Muscle layer of colon (tissue), 2 donors: ENCODE data around the gene NR6A1.

Experiments used
- H3K27ac ChIP-seq: one replicate; pipeline ENCODE4 v1.7.0; 2013; ENCODE audit warnings: low read depth, mild to moderate bottlenecking, low read length, moderate library complexity
- H3K27me3 ChIP-seq, 2 donors: one replicate each; pipeline ENCODE4 v1.7.0; 2013; ENCODE audit warnings: low read length in 2 of 2, mild to moderate bottlenecking in 2 of 2; ENCODE audit not compliant: insufficient read depth in 2 of 2, control insufficient read depth in 1 of 2
- H3K36me3 ChIP-seq: one replicate; pipeline ENCODE4 v1.7.0; 2013; ENCODE audit warnings: mild to moderate bottlenecking, low read length; ENCODE audit not compliant: insufficient read depth
- H3K4me1 ChIP-seq: one replicate; pipeline ENCODE4 v1.7.0; 2013; ENCODE audit warnings: mild to moderate bottlenecking, low read length; ENCODE audit not compliant: insufficient read depth
- H3K4me3 ChIP-seq, 2 donors: one replicate each; pipeline ENCODE4 v1.7.0; 2013; ENCODE audit warnings: low read length in 2 of 2, low read depth in 1 of 2, mild to moderate bottlenecking in 1 of 2, moderate library complexity in 1 of 2
- H3K9ac ChIP-seq: one replicate; pipeline ENCODE4 v1.7.0; 2013; ENCODE audit warnings: low read length
- H3K9me3 ChIP-seq: one replicate; pipeline ENCODE4 v1.7.0; 2013; ENCODE audit warnings: mild to moderate bottlenecking, low read length
- donor health status: abdominal sarcoma.
- donor health status: Adenocarcinoma of cecum.

NR6A1 gene

DNA sequence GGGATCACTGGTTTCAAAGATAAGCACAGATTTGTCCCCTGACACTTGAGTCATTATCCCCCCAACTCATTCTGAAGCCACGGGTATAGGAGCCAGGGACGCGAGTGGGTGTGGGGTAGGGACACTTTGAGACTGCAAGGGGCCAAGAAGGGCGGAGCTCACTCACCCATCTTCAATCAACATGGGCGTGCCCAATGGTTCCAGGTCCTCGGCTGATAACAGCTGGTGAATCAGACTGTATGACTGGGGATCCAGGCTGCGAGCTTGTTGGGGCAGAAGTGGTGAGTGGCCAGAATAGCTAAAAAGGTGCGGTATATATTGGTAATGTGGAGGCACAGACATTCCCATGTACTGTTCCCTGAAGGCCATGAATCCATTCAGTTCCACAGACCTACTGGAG, 233.2 kb downstream of the NR6A1 start:
- H3K27ac ChIP-seq, result no peak overlapping the region
- H3K36me3 ChIP-seq, result peaks cover 11% of the 10 kb centered on the region
- no peaks in the 10 kb centered on the region for H3K4me1 ChIP-seq
- no peaks in the 10 kb centered on the region for H3K9me3 ChIP-seq
- no peak overlapping the region for H3K9ac ChIP-seq
- no peaks in the 10 kb centered on the region for H3K27me3 ChIP-seq
- no peak overlapping the region for H3K4me3 ChIP-seq

DNA sequence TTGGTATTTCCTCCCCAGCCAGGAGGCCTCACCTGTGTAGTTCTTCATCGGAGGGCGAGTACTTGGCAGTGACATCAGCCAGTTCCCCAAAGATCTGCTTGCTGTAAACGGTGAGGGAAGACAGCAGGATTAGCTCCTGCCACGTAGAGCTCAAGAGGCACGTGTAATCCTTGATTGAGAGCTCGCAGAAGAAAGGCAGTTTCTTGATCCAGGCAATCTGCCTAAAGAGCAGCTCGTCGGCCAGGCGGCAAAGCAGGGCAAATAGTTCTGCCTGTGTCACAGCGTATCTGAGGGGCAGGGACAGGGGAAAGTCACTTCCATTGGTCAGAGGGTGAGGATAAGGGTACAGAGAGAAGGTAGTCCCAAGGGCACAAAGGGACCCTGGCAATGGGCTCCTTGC, 235.3 kb downstream of the NR6A1 start:
- H3K27me3 ChIP-seq, result no peaks in the 10 kb centered on the region
- peaks cover 11% of the 10 kb centered on the region for H3K36me3 ChIP-seq
- H3K4me3 ChIP-seq, result no peak overlapping the region
- no peaks in the 10 kb centered on the region for H3K4me1 ChIP-seq
- no peak overlapping the region for H3K9ac ChIP-seq
- H3K9me3 ChIP-seq, result no peaks in the 10 kb centered on the region
- no peak overlapping the region for H3K27ac ChIP-seq

DNA sequence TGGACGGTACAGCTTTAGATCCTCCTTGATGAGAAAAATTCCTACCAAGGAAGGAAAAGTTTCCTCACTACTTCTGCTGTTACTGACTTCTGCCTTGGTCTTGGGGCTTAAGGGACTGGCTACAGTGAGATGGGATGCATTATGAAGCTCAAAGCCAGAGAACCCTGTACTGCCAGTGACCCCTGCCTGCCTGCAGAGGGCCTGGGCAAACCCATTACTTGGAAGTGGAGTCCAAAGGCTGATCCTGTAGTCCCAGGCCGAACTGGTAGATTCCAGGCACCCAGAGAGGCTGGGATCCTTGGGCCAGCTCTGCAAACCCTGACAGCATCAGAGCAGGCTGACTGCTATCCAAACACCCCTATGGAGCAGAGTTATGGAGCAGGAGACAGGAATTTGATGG, 238.2 kb downstream of the NR6A1 start:
- Histone ChIP-seq H3K9me3 (no peaks in the 10 kb centered on the region), H3K4me3 (no peak overlapping the region), H3K9ac (no peak overlapping the region), H3K27ac (no peak overlapping the region), H3K27me3 (no peaks in the 10 kb centered on the region), H3K36me3 (peaks cover 6% of the 10 kb centered on the region), H3K4me1 (no peaks in the 10 kb centered on the region)

DNA sequence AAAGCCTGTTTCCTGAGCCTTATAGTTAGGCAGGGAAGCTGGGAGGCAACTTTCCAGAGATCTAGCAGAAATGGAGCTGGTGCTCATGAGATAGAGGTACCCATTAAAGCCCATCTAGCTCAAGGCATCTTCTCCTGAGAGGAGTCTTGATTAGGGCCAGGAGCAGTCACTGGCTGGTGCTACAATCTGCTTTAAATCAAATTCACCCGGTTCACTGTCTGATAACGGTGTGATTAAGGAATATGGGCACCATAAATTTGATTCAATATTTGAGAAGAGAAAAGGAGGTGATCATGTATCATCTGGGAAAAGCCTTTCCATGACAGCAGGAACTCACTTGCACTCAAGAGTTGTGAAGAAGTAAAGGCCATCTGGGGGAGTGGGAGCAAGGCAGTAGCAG, 240.0 kb downstream of the NR6A1 start:
- Histone ChIP-seq H3K27me3 (no peaks in the 10 kb centered on the region), H3K27ac (no peak overlapping the region), H3K9me3 (no peaks in the 10 kb centered on the region), H3K4me3 (no peak overlapping the region), H3K4me1 (no peaks in the 10 kb centered on the region), H3K36me3 (no peaks in the 10 kb centered on the region), H3K9ac (no peak overlapping the region)

DNA sequence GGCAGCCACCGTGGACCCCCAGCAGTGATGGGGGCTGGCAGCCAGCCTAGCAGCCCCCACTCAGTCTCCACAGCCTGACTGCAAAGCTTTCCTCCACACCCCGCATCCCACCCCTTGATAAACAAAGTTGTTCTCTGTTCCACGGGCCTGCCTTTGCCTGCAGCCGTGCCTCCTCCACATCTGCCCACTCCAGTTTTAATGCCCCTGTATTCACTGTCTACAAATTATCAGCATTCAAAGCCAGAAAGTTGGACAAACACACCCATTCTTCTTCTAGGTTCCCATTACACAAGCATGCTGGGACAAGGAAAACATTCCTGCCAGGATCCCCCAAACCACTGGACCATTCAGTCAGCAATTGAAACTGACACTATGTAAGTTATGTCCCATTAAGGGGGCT, 240.9 kb downstream of the NR6A1 start:
- Histone ChIP-seq H3K9me3 (no peaks in the 10 kb centered on the region), H3K4me3 (no peak overlapping the region), H3K36me3 (no peaks in the 10 kb centered on the region), H3K27ac (no peak overlapping the region), H3K9ac (no peak overlapping the region), H3K4me1 (no peaks in the 10 kb centered on the region), H3K27me3 (no peaks in the 10 kb centered on the region)

DNA sequence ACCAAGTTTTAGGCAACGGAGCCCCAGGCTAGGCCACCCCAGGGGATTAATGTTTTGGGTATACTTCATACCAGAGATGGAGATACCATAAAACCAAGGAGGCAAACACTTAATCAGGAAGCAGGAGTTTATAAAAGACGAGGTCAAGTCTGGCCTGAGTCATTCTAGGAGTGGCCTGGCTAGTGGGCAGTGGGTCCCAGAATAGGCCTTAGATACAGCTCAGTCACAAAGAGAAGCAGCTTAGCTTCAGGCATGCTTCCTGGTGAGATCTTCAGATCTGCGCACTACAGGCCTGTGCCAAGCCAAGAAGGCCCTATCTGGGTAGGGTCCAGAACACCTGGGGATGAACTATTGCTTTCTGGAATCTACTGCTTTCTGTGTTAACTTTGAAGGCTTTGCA, 243.3 kb downstream of the NR6A1 start:
- no peak overlapping the region for H3K27ac ChIP-seq

DNA sequence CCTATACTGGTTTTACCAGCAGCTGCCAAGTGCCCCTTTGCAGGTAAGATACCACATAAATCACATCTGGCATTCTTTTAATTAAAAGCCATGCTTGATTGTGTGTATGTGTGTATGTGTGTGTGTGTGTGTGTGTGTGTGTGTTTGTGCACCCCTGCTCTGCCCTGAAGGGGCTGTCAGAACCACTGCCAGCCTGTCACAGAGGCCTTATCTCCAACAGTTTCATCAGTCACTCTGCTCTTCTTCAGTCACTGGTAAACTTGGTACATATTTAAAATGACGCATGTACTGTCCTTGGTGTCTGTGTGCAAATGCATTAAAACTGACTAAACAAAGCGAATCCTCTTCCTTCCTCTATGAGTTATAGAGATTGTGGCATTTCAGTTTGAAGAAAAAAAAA, 244.9 kb downstream of the NR6A1 start:
- no peaks in the 10 kb centered on the region for H3K36me3 ChIP-seq
- no peaks in the 10 kb centered on the region for H3K27me3 ChIP-seq
- H3K4me1 ChIP-seq, result no peaks in the 10 kb centered on the region
- no peak overlapping the region for H3K4me3 ChIP-seq
- no peak overlapping the region for H3K27ac ChIP-seq
- no peak overlapping the region for H3K9ac ChIP-seq
- H3K9me3 ChIP-seq, result no peaks in the 10 kb centered on the region

More for the DNA sequence above, 243.3 kb downstream of the NR6A1 start:
- H3K4me1 ChIP-seq, result no peaks in the 10 kb centered on the region
- no peak overlapping the region for H3K9ac ChIP-seq
- no peaks in the 10 kb centered on the region for H3K27me3 ChIP-seq
- H3K4me3 ChIP-seq, result no peak overlapping the region
- H3K36me3 ChIP-seq, result no peaks in the 10 kb centered on the region
- no peaks in the 10 kb centered on the region for H3K9me3 ChIP-seq

DNA sequence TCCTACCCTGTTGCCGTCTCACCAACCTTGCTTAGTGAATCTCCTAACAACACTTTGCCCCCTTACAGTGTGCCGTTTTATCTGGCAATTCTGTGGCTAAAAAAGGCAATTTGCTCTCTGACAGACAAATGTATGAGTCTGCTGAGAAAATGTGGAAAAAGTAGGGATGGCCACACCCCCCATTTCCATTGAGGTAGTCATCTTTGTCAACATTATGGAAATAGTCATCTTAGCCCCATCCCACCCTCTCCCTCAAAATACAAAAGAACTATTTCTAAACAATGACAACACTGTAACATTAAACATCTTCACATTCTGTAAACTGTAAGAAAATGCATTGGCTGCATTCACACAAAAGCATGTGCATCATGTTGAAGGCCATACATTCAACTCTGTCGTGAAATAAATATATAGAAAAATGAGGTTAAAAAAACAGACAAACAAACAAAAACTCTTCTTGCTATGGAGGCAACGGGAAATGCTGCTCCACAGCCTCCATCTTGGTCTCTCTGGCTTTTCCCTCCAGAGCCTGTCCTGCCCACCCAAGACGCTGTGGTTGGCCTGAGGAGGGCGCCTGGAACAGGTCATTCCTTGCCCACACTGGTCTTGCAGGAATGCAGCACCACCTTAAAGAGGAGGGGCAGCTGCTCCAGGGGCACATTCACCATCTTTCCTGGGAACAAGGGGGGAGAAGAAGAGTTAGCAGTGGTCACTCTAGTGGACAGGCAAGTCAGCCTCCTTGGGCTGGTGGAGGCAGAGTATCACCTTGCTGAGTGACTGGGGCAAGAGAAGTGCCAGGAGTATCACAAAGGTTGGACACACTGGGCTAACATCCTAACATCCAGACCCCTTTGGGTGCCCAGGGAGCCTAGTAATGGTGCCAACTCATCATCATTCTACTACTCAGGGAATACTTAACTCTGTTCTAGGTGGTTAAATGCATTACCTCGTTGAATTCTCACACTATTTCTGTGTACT, 248.7 kb downstream of the NR6A1 start:
- H3K27me3 ChIP-seq, result no peaks in the 10 kb centered on the region
- no peak overlapping the region for H3K9ac ChIP-seq

DNA sequence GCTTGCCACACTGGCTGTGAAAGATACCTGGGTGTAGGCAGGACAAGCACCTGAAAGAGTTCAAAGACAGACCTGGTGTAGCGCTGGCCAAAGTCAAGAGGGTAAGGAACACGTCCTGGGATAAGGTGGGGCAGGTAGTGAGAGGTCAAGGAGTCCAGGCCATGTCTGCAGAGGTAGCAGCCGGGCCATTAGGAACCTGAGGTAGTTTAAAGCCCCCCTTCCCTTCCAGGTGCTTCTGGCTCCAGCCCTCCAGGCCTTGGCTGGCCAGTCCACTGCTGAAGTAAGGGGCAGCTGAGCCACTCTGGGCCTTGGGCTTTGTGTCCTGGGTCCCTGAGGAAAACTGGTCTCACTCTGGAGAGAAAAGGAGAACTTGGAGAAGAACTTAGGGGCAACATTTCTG, 250.0 kb downstream of the NR6A1 start:
- H3K9ac ChIP-seq, result no peak overlapping the region
- no peak overlapping the region for H3K27ac ChIP-seq
- no peaks in the 10 kb centered on the region for H3K27me3 ChIP-seq
- H3K4me3 ChIP-seq, result no peak overlapping the region
- no peaks in the 10 kb centered on the region for H3K4me1 ChIP-seq
- peaks cover 5% of the 10 kb centered on the region for H3K36me3 ChIP-seq
- H3K9me3 ChIP-seq, result no peaks in the 10 kb centered on the region

More for the DNA sequence above, 248.7 kb downstream of the NR6A1 start:
- peaks cover 5% of the 10 kb centered on the region for H3K36me3 ChIP-seq
- no peaks in the 10 kb centered on the region for H3K9me3 ChIP-seq
- H3K4me3 ChIP-seq, result no peak overlapping the region
- H3K27ac ChIP-seq, result no peak overlapping the region
- H3K4me1 ChIP-seq, result no peaks in the 10 kb centered on the region

DNA sequence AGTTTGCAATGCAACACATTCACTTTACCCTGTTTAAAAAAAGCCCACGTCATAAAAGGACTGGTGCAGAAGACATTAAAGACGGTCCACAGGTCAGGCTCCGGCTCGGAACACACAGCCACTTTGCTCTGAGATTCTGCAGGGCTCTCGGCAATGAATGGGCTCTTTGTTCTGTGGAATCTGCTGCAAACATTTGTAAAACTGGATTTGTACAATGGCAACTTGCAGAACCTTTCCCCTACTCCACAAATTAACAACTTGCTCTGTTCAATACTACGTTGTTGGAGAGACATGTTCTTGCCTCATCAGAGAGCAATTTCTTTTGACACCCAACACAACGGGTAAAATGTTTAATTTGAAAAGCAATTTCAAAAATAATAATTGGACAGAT, 250.9 kb downstream of the NR6A1 start:
- Histone ChIP-seq H3K4me3 (no peak overlapping the region), H3K9ac (no peak overlapping the region), H3K36me3 (peaks cover 5% of the 10 kb centered on the region), H3K4me1 (no peaks in the 10 kb centered on the region), H3K27ac (no peak overlapping the region), H3K9me3 (no peaks in the 10 kb centered on the region), H3K27me3 (no peaks in the 10 kb centered on the region)

DNA sequence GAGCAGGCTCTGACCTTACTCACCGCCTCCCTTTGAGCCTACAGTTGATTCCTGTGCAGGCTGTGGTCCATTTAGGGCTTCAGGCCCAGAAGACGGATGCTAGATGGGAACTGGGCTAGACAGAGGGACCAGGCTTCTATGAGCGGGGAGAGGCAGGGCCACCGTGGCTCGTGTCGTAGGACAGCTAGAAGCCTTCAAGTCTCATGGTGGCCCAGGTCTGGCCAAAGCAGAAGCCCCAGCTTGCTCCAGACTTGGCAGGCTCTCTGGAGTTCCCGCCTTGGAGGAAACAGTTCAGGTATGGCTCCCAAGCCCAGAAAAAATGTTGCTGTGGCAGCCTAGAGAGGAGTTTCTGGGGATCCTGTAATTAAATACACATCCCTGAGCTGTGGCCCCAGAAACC, 253.0 kb downstream of the NR6A1 start:
- H3K27ac ChIP-seq, result no peak overlapping the region
- no peaks in the 10 kb centered on the region for H3K27me3 ChIP-seq
- peaks cover 5% of the 10 kb centered on the region for H3K36me3 ChIP-seq
- H3K9me3 ChIP-seq, result no peaks in the 10 kb centered on the region
- no peaks in the 10 kb centered on the region for H3K4me1 ChIP-seq
- H3K4me3 ChIP-seq, result no peak overlapping the region
- no peak overlapping the region for H3K9ac ChIP-seq

DNA sequence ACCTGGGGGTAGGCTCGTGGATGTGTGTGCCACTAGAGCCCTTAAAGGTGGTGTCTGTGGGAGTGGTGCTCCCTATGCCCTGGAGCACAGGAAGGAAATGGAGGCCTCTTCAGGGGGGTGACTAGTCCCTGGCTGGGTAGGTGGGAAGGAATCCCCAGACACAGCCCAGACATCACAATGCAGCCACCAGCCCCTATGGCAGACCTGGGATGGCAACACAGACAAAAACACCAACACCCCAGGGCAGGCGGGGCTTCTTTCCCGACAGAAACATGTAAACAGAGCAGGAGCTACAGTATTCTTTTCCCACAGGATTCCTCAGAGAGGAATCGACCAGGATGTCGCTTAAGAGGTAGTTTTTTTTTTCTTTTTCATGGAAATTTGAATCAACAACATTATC, 253.5 kb downstream of the NR6A1 start:
- Histone ChIP-seq H3K27me3 (peaks cover 0 to 2% of the 10 kb centered on the region in 2 donors), H3K9me3 (no peaks in the 10 kb centered on the region), H3K27ac (no peak overlapping the region), H3K4me3 (no peak overlapping the region), H3K9ac (no peak overlapping the region), H3K4me1 (no peaks in the 10 kb centered on the region), H3K36me3 (peaks cover 5% of the 10 kb centered on the region)
